ENCODE data around the gene KIF6. TPM values are rescaled to one million over a fixed set of nuclear protein-coding genes. Genes with fewer than 3 reads are reported as not detected.

Gene KIF6
- polyA plus RNA-seq, 2 of the 4 experiments (the other 2 are of a cell fraction) = 0.05 to 0.39 TPM

DNA sequence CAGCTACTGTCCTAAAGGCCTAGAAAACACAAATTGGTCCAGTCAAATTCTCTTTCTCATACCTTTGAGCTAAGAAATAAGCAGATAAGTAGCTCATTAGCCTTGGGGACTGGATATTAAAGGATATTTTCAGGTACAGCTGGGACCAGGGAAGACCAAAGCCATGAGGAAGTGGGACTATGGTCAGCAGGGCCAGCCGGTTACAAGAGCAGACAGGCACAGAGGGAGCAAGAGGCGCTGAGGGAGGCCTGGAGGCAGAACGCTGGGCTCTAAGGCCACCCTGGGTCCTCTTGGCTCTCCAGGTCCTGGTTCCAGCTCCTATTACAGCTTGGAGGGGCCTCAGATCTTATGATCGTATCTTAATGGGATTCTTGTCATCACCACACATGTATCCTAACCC, 314.2 kb downstream of the KIF6 start:
- 52% methylated on average over 4 of the region's 4 CpGs for WGBS (ENCODE audit: missing lambda C conversion rate)
- ATAC-seq (no peak), DNase-seq (ENCODE audit: low read depth in 1 of 2, low spot score in 1 of 2) (no peak), FAIRE-seq (no peak)
- no peak overlapping the region for H3K4me3 ChIP-seq
- H3K4me1 ChIP-seq = no peaks in the 10 kb centered on the region
- H3K9me3 ChIP-seq = no peaks in the 10 kb centered on the region
- no peak overlapping the region for H3K27ac ChIP-seq
- POLR2A ChIA-PET = no interaction called here
- TF ChIP-seq SMC3 (IDR thresholded peaks at IDR 0.05) = no peak
- TF ChIP-seq, protein P1, sequence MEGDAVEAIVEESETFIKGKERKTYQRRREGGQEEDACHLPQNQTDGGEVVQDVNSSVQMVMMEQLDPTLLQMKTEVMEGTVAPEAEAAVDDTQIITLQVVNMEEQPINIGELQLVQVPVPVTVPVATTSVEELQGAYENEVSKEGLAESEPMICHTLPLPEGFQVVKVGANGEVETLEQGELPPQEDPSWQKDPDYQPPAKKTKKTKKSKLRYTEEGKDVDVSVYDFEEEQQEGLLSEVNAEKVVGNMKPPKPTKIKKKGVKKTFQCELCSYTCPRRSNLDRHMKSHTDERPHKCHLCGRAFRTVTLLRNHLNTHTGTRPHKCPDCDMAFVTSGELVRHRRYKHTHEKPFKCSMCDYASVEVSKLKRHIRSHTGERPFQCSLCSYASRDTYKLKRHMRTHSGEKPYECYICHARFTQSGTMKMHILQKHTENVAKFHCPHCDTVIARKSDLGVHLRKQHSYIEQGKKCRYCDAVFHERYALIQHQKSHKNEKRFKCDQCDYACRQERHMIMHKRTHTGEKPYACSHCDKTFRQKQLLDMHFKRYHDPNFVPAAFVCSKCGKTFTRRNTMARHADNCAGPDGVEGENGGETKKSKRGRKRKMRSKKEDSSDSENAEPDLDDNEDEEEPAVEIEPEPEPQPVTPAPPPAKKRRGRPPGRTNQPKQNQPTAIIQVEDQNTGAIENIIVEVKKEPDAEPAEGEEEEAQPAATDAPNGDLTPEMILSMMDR (IDR thresholded peaks at IDR 0.05) = no peak
- no peak for TF ChIP-seq ZC3H11A (IDR thresholded peaks at IDR 0.05)
- TF ChIP-seq, protein P2, sequence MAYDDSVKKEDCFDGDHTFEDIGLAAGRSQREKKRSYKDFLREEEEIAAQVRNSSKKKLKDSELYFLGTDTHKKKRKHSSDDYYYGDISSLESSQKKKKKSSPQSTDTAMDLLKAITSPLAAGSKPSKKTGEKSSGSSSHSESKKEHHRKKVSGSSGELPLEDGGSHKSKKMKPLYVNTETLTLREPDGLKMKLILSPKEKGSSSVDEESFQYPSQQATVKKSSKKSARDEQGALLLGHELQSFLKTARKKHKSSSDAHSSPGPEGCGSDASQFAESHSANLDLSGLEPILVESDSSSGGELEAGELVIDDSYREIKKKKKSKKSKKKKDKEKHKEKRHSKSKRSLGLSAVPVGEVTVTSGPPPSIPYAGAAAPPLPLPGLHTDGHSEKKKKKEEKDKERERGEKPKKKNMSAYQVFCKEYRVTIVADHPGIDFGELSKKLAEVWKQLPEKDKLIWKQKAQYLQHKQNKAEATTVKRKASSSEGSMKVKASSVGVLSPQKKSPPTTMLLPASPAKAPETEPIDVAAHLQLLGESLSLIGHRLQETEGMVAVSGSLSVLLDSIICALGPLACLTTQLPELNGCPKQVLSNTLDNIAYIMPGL (CRISPR knock-in tag; IDR thresholded peaks at IDR 0.05; ENCODE audit: borderline replicate concordance) = no peak
- TF ChIP-seq MAZ (IDR thresholded peaks at IDR 0.05; ENCODE audit: borderline replicate concordance, low read depth, low read length) = no peak
- TF ChIP-seq HOXB5 (CRISPR knock-in tag; IDR thresholded peaks at IDR 0.05) = no peak
- TF ChIP-seq RAD21 (conservative IDR thresholded peaks at IDR 0.05 in 1 of 2, IDR thresholded peaks at IDR 0.05 in 1 of 2) = no peak
- TF ChIP-seq MYC (IDR thresholded peaks at IDR 0.05; ENCODE audit: borderline replicate concordance, low read length) = no peak
- TF ChIP-seq CBX8 (IDR thresholded peaks at IDR 0.05) = no peak
- CTCF ChIA-PET = no interaction called here
- no peak overlapping the region for H3K4me2 ChIP-seq

DNA sequence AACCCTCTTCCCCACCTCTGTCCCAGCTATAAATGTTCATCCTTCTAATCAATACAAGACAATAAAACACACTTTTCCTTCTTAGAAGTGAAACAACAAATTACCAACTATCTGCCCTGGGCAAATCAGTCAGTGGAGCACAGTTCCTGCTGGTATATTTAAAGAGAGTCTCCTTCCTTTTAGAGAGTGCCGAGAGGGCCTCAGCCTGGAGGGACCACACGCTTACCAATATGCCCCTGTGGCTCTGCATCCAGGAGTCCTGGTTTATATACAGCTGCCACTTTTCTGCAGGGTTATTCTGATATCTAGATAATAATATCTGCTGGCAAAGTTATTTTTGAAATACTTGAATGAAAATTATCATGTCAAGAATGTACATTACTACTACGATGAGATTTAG, 315.3 kb downstream of the KIF6 start:
- ChIA-PET CTCF (no interaction called here), POLR2A (no interaction called here)
- no peaks in the 10 kb centered on the region for H3K4me1 ChIP-seq
- H3K4me3 ChIP-seq = no peak overlapping the region
- no peak for FAIRE-seq
- no peak for ATAC-seq
- H3K27ac ChIP-seq = no peak overlapping the region
- H3K9me3 ChIP-seq = no peaks in the 10 kb centered on the region
- H3K4me2 ChIP-seq = no peak overlapping the region
- WGBS (ENCODE audit: missing lambda C conversion rate) = 69% methylated on average over 3 of the region's 3 CpGs
- no peak for DNase-seq (ENCODE audit: low read depth in 1 of 2, low spot score in 1 of 2)
- TF ChIP-seq, protein P3, sequence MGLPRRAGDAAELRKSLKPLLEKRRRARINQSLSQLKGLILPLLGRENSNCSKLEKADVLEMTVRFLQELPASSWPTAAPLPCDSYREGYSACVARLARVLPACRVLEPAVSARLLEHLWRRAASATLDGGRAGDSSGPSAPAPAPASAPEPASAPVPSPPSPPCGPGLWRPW (IDR thresholded peaks at IDR 0.05) = no peak
- TF ChIP-seq CHD4 (IDR thresholded peaks at IDR 0.05; ENCODE audit: borderline replicate concordance) (no peak), KDM5A (IDR thresholded peaks at IDR 0.05) (no peak), SMC3 (IDR thresholded peaks at IDR 0.05) (no peak), FOXS1 (CRISPR knock-in tag; IDR thresholded peaks at IDR 0.05) (no peak), RCOR1 (IDR thresholded peaks at IDR 0.05; ENCODE audit: low read depth, low read length) (no peak), RNF2 (IDR thresholded peaks at IDR 0.05; ENCODE audit: borderline replicate concordance, low read depth) (no peak), ZFP36 (IDR thresholded peaks at IDR 0.05; ENCODE audit: borderline replicate concordance, partially characterized antibody) (no peak), FOSL2 (IDR thresholded peaks at IDR 0.05) (no peak), FOSL2 (CRISPR knock-in tag; IDR thresholded peaks at IDR 0.05) (no peak), RARB (CRISPR knock-in tag; IDR thresholded peaks at IDR 0.05) (no peak), NR3C1 (IDR thresholded peaks at IDR 0.05) (no peak), EHMT2 (IDR thresholded peaks at IDR 0.05; ENCODE audit: low read depth) (no peak)
- TF ChIP-seq, protein P4, sequence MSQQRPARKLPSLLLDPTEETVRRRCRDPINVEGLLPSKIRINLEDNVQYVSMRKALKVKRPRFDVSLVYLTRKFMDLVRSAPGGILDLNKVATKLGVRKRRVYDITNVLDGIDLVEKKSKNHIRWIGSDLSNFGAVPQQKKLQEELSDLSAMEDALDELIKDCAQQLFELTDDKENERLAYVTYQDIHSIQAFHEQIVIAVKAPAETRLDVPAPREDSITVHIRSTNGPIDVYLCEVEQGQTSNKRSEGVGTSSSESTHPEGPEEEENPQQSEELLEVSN (IDR thresholded peaks at IDR 0.05; ENCODE audit: borderline replicate concordance, low read depth) = no peak
- TF ChIP-seq, protein P5, sequence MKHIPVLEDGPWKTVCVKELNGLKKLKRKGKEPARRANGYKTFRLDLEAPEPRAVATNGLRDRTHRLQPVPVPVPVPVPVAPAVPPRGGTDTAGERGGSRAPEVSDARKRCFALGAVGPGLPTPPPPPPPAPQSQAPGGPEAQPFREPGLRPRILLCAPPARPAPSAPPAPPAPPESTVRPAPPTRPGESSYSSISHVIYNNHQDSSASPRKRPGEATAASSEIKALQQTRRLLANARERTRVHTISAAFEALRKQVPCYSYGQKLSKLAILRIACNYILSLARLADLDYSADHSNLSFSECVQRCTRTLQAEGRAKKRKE (CRISPR knock-in tag; IDR thresholded peaks at IDR 0.05; ENCODE audit: low read depth) = no peak
- TF ChIP-seq, protein P1 (IDR thresholded peaks at IDR 0.05) = no peak
- TF ChIP-seq, protein P6, sequence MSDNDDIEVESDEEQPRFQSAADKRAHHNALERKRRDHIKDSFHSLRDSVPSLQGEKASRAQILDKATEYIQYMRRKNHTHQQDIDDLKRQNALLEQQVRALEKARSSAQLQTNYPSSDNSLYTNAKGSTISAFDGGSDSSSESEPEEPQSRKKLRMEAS (IDR thresholded peaks at IDR 0.05) = no peak
- TF ChIP-seq, protein P7, sequence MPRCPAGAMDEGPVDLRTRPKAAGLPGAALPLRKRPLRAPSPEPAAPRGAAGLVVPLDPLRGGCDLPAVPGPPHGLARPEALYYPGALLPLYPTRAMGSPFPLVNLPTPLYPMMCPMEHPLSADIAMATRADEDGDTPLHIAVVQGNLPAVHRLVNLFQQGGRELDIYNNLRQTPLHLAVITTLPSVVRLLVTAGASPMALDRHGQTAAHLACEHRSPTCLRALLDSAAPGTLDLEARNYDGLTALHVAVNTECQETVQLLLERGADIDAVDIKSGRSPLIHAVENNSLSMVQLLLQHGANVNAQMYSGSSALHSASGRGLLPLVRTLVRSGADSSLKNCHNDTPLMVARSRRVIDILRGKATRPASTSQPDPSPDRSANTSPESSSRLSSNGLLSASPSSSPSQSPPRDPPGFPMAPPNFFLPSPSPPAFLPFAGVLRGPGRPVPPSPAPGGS (IDR thresholded peaks at IDR 0.05) = no peak

All from A549 (cell line).